GM19043 (cell line): ENCODE results near the gene TAB2.

Source experiments
- ATAC-seq: cut with Tn5 transposase; IDR thresholded peaks from one replicate; pipeline ENCODE4 v1.9.1; 2021; ENCODE audit warnings: low read depth; ENCODE audit not compliant: unreplicated experiment

The TAB2 gene

GRCh38 chr6:149403534-149403933 lies 86.0 kb downstream of the TAB2 start:
- no peak for ATAC-seq

- ATAC-seq: no peak
These were observed 88.6 kb downstream of the TAB2 start for GRCh38 chr6:149405823-149406765.

GRCh38 chr6:149409617-149410016 lies 92.1 kb downstream of the TAB2 start:
- ATAC-seq: no peak

GRCh38 chr6:149410557-149410956 lies 93.0 kb downstream of the TAB2 start:
- ATAC-seq: no peak

GRCh38 chr6:149414009-149414408 lies 96.5 kb downstream of the TAB2 start:
- ATAC-seq: no peak

- no peak for ATAC-seq
These were observed 97.3 kb downstream of the TAB2 start for GRCh38 chr6:149414821-149415220.

- ATAC-seq: no peak
These were observed 102.3 kb downstream of the TAB2 start for GRCh38 chr6:149419696-149420404.

- no peak for ATAC-seq
These were observed 103.6 kb downstream of the TAB2 start for GRCh38 chr6:149421132-149421531.

GRCh38 chr6:149422581-149422980 lies 105.1 kb downstream of the TAB2 start:
- ATAC-seq: no peak

- ATAC-seq: no peak
These were observed 106.5 kb downstream of the TAB2 start for GRCh38 chr6:149423964-149424440.

GRCh38 chr6:149425224-149425623 lies 107.7 kb downstream of the TAB2 start:
- ATAC-seq: no peak

GRCh38 chr6:149425754-149426153 lies 108.2 kb downstream of the TAB2 start:
- no peak for ATAC-seq

- ATAC-seq: no peak
These were observed 111.1 kb downstream of the TAB2 start for GRCh38 chr6:149428606-149429005.

GRCh38 chr6:149429427-149430360 lies 112.2 kb downstream of the TAB2 start:
- no peak for ATAC-seq

- ATAC-seq: peak; percentile 84
These were observed 114.6 kb downstream of the TAB2 start for GRCh38 chr6:149431905-149432775.

GRCh38 chr6:149433405-149433804 lies 115.9 kb downstream of the TAB2 start:
- ATAC-seq: no peak

GRCh38 chr6:149433881-149434280 lies 116.4 kb downstream of the TAB2 start:
- ATAC-seq: no peak

GRCh38 chr6:149435919-149436586 lies 118.5 kb downstream of the TAB2 start:
- no peak for ATAC-seq

- no peak for ATAC-seq
These were observed 119.1 kb downstream of the TAB2 start for GRCh38 chr6:149436647-149437046.
